ENCODE measurements around the gene USP37.

DNA sequence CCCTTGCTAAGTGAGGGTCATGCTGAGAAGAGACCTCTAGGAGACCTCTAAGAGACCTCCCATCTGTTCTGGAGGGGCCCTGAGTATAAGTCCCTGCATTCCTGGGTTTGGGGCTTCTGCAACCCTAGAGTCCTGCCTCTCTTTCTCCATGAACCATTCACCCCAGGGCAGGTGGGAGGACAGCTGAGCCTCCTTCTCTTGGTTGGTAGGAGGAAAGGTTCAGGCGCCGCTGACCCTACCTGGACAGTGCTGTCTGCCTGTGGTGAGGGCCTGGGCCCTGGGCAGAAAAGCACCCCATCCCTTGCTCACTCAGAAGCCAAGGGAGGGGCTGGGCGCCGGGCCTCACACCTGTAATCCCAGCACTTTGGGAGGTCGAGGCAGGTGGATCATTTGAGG, 149.8 kb downstream of the USP37 start:
- TF ChIP-seq, protein P1, sequence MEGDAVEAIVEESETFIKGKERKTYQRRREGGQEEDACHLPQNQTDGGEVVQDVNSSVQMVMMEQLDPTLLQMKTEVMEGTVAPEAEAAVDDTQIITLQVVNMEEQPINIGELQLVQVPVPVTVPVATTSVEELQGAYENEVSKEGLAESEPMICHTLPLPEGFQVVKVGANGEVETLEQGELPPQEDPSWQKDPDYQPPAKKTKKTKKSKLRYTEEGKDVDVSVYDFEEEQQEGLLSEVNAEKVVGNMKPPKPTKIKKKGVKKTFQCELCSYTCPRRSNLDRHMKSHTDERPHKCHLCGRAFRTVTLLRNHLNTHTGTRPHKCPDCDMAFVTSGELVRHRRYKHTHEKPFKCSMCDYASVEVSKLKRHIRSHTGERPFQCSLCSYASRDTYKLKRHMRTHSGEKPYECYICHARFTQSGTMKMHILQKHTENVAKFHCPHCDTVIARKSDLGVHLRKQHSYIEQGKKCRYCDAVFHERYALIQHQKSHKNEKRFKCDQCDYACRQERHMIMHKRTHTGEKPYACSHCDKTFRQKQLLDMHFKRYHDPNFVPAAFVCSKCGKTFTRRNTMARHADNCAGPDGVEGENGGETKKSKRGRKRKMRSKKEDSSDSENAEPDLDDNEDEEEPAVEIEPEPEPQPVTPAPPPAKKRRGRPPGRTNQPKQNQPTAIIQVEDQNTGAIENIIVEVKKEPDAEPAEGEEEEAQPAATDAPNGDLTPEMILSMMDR (IDR thresholded peaks at IDR 0.05; ENCODE audit: low read length): no peak
- no peak for TF ChIP-seq EZH2 (IDR thresholded peaks at IDR 0.05; ENCODE audit: borderline replicate concordance, low read length)

Data from OCI-LY1 (cell line).